22Rv1 (cell line): ENCODE measurements around the gene PIK3C3.

Experiments
- H3K27ac ChIP-seq: fragments of 450-650 bp; 2 replicates; pipeline ENCODE4 v1.5.1; 2017
- CTCF ChIP-seq: fragments of 450-650 bp; IDR thresholded peaks from 2 replicates; pipeline ENCODE4 v1.5.1; 2017; ENCODE audit warnings: mild to moderate bottlenecking
- ZFX ChIP-seq: fragments of 450-650 bp; IDR thresholded peaks from 2 replicates; pipeline ENCODE4 v1.6.1; 2017; ENCODE audit warnings: antibody characterized with exemption, borderline replicate concordance

Gene PIK3C3

GRCh38 chr18:41923446-41923845 is 31.6 kb upstream of the PIK3C3 start:
- no peak overlapping the region for H3K27ac ChIP-seq
- TF ChIP-seq CTCF, result no peak
- no peak for TF ChIP-seq ZFX

GRCh38 chr18:41928581-41928980 is 26.5 kb upstream of the PIK3C3 start:
- TF ChIP-seq CTCF, result no peak
- TF ChIP-seq ZFX, result no peak

GRCh38 chr18:41932899-41933298 is 22.1 kb upstream of the PIK3C3 start:
- no peak overlapping the region for H3K27ac ChIP-seq
- no peak for TF ChIP-seq CTCF
- TF ChIP-seq ZFX, result no peak

More at GRCh38 chr18:41928581-41928980, 26.5 kb upstream of the PIK3C3 start:
- H3K27ac ChIP-seq, result no peak overlapping the region

- TF ChIP-seq ZFX (no peak), CTCF (no peak)
- no peak overlapping the region for H3K27ac ChIP-seq
Measured at GRCh38 chr18:41933778-41934177, 21.3 kb upstream of the PIK3C3 start.

GRCh38 chr18:41936471-41937134 is 18.4 kb upstream of the PIK3C3 start:
- no peak overlapping the region for H3K27ac ChIP-seq

GRCh38 chr18:41938445-41938844 is 16.6 kb upstream of the PIK3C3 start:
- TF ChIP-seq ZFX, result no peak
- H3K27ac ChIP-seq, result no peak overlapping the region

More at GRCh38 chr18:41936471-41937134, 18.4 kb upstream of the PIK3C3 start:
- TF ChIP-seq ZFX (no peak), CTCF (no peak)

GRCh38 chr18:41939326-41939725 is 15.7 kb upstream of the PIK3C3 start:
- no peak overlapping the region for H3K27ac ChIP-seq
- TF ChIP-seq CTCF (no peak), ZFX (no peak)
